Measurements from ENCODE around the gene IRAG1. TPM values are rescaled to one million over a fixed set of nuclear protein-coding genes. Genes with fewer than 3 reads are reported as not detected.

Gene IRAG1
- total and polyA plus RNA-seq, 2 experiments from 2014 or later, result 1.5 to 2.7 TPM

DNA sequence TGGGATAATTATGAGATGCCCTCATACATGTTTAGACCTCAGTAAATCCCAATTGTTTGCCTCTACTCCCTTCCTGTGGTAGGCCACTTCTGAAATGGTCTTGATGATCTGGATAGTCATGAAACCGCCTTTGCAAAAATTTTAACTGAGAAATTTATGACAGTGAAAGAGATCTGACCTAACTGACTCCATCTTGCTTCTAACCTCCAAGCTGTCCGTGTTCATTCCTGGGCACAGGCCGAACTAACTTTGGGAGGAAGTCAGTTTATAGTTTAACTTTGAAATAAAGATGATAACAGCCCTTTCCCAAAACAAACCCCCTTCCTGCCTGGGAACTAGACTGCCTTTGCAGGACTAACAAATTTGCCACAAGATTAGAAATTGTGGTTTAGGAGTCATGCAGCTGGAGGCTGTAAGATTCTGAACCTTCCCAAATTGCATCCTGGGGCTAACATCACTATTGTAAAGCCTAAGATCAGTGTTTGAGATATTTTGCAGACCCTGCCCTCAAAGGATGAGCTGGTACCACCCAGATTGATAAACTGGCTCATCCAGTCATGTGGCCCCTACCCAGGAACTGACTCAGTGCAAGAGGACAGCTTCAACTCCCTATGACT, 37.6 kb upstream of the IRAG1 start (continued):
- TF ChIP-seq EZH2 (IDR thresholded peaks at IDR 0.05; ENCODE audit: low read depth, unreplicated experiment) (no peak), CREB1 (CRISPR knock-in tag; IDR thresholded peaks at IDR 0.05; ENCODE audit: low read depth) (no peak), JUNB (IDR thresholded peaks at IDR 0.05; ENCODE audit: unreplicated experiment) (no peak), STAT1 (IDR thresholded peaks at IDR 0.05; ENCODE audit: unreplicated experiment) (no peak), ZNF331 (CRISPR knock-in tag; IDR thresholded peaks at IDR 0.05; ENCODE audit: low read depth) (no peak)
- TF ChIP-seq, protein P1, sequence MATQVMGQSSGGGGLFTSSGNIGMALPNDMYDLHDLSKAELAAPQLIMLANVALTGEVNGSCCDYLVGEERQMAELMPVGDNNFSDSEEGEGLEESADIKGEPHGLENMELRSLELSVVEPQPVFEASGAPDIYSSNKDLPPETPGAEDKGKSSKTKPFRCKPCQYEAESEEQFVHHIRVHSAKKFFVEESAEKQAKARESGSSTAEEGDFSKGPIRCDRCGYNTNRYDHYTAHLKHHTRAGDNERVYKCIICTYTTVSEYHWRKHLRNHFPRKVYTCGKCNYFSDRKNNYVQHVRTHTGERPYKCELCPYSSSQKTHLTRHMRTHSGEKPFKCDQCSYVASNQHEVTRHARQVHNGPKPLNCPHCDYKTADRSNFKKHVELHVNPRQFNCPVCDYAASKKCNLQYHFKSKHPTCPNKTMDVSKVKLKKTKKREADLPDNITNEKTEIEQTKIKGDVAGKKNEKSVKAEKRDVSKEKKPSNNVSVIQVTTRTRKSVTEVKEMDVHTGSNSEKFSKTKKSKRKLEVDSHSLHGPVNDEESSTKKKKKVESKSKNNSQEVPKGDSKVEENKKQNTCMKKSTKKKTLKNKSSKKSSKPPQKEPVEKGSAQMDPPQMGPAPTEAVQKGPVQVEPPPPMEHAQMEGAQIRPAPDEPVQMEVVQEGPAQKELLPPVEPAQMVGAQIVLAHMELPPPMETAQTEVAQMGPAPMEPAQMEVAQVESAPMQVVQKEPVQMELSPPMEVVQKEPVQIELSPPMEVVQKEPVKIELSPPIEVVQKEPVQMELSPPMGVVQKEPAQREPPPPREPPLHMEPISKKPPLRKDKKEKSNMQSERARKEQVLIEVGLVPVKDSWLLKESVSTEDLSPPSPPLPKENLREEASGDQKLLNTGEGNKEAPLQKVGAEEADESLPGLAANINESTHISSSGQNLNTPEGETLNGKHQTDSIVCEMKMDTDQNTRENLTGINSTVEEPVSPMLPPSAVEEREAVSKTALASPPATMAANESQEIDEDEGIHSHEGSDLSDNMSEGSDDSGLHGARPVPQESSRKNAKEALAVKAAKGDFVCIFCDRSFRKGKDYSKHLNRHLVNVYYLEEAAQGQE (IDR thresholded peaks at IDR 0.05; ENCODE audit: unreplicated experiment), result no peak

DNA sequence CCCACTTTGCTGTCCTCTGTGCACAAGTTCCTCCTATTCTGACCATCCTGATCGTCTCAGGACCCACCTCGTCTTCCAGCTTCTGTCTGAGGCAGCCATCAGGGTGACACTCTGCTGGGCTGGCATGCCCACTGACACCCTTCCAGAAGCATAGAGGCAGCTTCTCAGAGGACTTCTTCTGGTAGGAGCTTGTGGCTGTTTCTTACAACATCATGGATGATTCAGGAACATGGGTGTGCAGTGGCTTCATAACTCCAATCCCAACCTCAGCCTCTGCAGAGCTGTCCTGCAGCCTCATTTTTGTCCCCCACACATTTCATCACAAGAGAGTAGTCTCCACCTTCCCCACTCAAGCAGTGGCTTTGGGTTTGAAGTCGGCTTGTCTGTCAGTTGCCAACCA, 36.6 kb upstream of the IRAG1 start:
- ATAC-seq (no peak), DNase-seq (ENCODE audit: low spot score) (no peak)
- H3K4me3 ChIP-seq, result no peak overlapping the region
- no peak overlapping the region for H3K4me3 Mint-ChIP-seq
- H3K4me2 ChIP-seq, result no peak overlapping the region
- no peaks in the 10 kb centered on the region for H3K9me2 ChIP-seq (ENCODE audit: insufficient read depth)
- peaks cover 10% of the 10 kb centered on the region for H3K27me3 Mint-ChIP-seq (ENCODE audit: insufficient read depth, low read depth, poor library complexity)
- no peak overlapping the region for H2AFZ ChIP-seq
- no peaks in the 10 kb centered on the region for H3K9me3 Mint-ChIP-seq
- H3K36me3 ChIP-seq (ENCODE audit: insufficient read depth), result no peaks in the 10 kb centered on the region
- H3K4me1 Mint-ChIP-seq, result peaks cover 12% of the 10 kb centered on the region
- H3K27me3 ChIP-seq (ENCODE audit: insufficient read depth), result no peaks in the 10 kb centered on the region
- H3F3A ChIP-seq (replicated peaks; ENCODE audit: low read depth), result no peaks in the 10 kb centered on the region
- H3K79me2 ChIP-seq (replicated peaks; ENCODE audit: insufficient read depth), result no peaks in the 10 kb centered on the region
- H3K4me1 ChIP-seq (ENCODE audit: insufficient read depth), result peaks cover 6% of the 10 kb centered on the region
- no peak overlapping the region for H3K27ac ChIP-seq (ENCODE audit: low read depth)
- H3K36me3 Mint-ChIP-seq (ENCODE audit: low read depth), result no peaks in the 10 kb centered on the region; the same call in 2 of the 3 replicates
- H3K27ac Mint-ChIP-seq, result no peak overlapping the region
- no peaks in the 10 kb centered on the region for H4K20me1 ChIP-seq (replicated peaks; ENCODE audit: insufficient read depth)
- TF ChIP-seq, protein P2, sequence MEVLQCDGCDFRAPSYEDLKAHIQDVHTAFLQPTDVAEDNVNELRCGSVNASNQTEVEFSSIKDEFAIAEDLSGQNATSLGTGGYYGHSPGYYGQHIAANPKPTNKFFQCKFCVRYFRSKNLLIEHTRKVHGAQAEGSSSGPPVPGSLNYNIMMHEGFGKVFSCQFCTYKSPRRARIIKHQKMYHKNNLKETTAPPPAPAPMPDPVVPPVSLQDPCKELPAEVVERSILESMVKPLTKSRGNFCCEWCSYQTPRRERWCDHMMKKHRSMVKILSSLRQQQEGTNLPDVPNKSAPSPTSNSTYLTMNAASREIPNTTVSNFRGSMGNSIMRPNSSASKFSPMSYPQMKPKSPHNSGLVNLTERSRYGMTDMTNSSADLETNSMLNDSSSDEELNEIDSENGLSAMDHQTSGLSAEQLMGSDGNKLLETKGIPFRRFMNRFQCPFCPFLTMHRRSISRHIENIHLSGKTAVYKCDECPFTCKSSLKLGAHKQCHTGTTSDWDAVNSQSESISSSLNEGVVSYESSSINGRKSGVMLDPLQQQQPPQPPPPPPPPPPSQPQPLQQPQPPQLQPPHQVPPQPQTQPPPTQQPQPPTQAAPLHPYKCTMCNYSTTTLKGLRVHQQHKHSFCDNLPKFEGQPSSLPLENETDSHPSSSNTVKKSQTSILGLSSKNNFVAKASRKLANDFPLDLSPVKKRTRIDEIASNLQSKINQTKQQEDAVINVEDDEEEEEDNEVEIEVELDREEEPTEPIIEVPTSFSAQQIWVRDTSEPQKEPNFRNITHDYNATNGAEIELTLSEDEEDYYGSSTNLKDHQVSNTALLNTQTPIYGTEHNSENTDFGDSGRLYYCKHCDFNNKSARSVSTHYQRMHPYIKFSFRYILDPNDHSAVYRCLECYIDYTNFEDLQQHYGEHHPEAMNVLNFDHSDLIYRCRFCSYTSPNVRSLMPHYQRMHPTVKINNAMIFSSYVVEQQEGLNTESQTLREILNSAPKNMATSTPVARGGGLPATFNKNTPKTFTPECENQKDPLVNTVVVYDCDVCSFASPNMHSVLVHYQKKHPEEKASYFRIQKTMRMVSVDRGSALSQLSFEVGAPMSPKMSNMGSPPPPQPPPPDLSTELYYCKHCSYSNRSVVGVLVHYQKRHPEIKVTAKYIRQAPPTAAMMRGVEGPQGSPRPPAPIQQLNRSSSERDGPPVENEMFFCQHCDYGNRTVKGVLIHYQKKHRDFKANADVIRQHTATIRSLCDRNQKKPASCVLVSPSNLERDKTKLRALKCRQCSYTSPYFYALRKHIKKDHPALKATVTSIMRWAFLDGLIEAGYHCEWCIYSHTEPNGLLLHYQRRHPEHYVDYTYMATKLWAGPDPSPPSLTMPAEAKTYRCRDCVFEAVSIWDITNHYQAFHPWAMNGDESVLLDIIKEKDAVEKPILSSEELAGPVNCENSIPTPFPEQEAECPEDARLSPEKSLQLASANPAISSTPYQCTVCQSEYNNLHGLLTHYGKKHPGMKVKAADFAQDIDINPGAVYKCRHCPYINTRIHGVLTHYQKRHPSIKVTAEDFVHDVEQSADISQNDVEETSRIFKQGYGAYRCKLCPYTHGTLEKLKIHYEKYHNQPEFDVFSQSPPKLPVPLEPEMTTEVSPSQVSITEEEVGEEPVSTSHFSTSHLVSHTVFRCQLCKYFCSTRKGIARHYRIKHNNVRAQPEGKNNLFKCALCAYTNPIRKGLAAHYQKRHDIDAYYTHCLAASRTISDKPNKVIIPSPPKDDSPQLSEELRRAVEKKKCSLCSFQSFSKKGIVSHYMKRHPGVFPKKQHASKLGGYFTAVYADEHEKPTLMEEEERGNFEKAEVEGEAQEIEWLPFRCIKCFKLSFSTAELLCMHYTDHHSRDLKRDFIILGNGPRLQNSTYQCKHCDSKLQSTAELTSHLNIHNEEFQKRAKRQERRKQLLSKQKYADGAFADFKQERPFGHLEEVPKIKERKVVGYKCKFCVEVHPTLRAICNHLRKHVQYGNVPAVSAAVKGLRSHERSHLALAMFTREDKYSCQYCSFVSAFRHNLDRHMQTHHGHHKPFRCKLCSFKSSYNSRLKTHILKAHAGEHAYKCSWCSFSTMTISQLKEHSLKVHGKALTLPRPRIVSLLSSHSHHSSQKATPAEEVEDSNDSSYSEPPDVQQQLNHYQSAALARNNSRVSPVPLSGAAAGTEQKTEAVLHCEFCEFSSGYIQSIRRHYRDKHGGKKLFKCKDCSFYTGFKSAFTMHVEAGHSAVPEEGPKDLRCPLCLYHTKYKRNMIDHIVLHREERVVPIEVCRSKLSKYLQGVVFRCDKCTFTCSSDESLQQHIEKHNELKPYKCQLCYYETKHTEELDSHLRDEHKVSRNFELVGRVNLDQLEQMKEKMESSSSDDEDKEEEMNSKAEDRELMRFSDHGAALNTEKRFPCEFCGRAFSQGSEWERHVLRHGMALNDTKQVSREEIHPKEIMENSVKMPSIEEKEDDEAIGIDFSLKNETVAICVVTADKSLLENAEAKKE (CRISPR knock-in tag; IDR thresholded peaks at IDR 0.05), result no peak
- TF ChIP-seq POLR2AphosphoS5 (IDR thresholded peaks at IDR 0.05; ENCODE audit: low read depth) (no peak), JUNB (IDR thresholded peaks at IDR 0.05; ENCODE audit: unreplicated experiment) (no peak), STAT1 (IDR thresholded peaks at IDR 0.05; ENCODE audit: unreplicated experiment) (no peak), EZH2 (IDR thresholded peaks at IDR 0.05; ENCODE audit: low read depth, unreplicated experiment) (no peak)
- TF ChIP-seq, protein P3, sequence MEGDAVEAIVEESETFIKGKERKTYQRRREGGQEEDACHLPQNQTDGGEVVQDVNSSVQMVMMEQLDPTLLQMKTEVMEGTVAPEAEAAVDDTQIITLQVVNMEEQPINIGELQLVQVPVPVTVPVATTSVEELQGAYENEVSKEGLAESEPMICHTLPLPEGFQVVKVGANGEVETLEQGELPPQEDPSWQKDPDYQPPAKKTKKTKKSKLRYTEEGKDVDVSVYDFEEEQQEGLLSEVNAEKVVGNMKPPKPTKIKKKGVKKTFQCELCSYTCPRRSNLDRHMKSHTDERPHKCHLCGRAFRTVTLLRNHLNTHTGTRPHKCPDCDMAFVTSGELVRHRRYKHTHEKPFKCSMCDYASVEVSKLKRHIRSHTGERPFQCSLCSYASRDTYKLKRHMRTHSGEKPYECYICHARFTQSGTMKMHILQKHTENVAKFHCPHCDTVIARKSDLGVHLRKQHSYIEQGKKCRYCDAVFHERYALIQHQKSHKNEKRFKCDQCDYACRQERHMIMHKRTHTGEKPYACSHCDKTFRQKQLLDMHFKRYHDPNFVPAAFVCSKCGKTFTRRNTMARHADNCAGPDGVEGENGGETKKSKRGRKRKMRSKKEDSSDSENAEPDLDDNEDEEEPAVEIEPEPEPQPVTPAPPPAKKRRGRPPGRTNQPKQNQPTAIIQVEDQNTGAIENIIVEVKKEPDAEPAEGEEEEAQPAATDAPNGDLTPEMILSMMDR (conservative IDR thresholded peaks at IDR 0.05; ENCODE audit: low read depth in 2 of 2), result no peak
